K562 (cell line): ENCODE data around the gene CLCN4. TPM values are rescaled to one million over a fixed set of nuclear protein-coding genes. Genes with fewer than 3 reads are reported as not detected.

Source experiments
- ARID2 ChIP-seq: fragments of 450-650 bp; IDR thresholded peaks from 2 replicates; pipeline ENCODE4 v1.6.1; 2017; ENCODE audit warnings: antibody characterized with exemption, mild to moderate bottlenecking
- BCL6 ChIP-seq: fragments of 250-450 bp; sonication (Bioruptor Pico); IDR thresholded peaks from 2 replicates; pipeline ENCODE4 v1.4.0; 2020
- KLF1 ChIP-seq: fragments of 450-650 bp; IDR thresholded peaks from 2 replicates; pipeline ENCODE4 v1.6.1; 2016; ENCODE audit warnings: missing genetic modification characterization, missing compliant biosample characterization
- NCOA2 ChIP-seq, 2 experiments: fragments of 450-650 bp; IDR thresholded peaks; 2 replicates each; pipeline ENCODE4 v1.6.1; 2018; ENCODE audit warnings: mild to moderate bottlenecking in 2 of 2, moderate library complexity in 1 of 2; ENCODE audit not compliant: partially characterized antibody in 2 of 2
- NR2C1 ChIP-seq, 2 experiments: fragments of 450-650 bp; IDR thresholded peaks; 2 replicates each; pipeline ENCODE4 v1.6.1; 2017; ENCODE audit warnings: mild to moderate bottlenecking in 2 of 2, antibody characterized with exemption in 1 of 2, inconsistent platforms in 1 of 2, missing compliant biosample characterization in 1 of 2, missing genetic modification characterization in 1 of 2
- NRF1 ChIP-seq, 2 experiments: fragments of 450-650 bp; IDR thresholded peaks in 1 of 2; conservative IDR thresholded peaks in 1 of 2; 2 replicates each; pipeline ENCODE4 v1.6.1; 2014; ENCODE audit warnings: mild to moderate bottlenecking in 2 of 2
- RNF2 ChIP-seq: sonication (generic); IDR thresholded peaks from 2 replicates; pipeline ENCODE4 v1.6.1; 2016
- THRA ChIP-seq: fragments of 450-650 bp; IDR thresholded peaks from 2 replicates; pipeline ENCODE4 v1.6.1; 2017; ENCODE audit warnings: mild to moderate bottlenecking, moderate library complexity
- TSC22D4 ChIP-seq: fragments of 450-650 bp; IDR thresholded peaks from 2 replicates; pipeline ENCODE4 v1.6.1; 2016; ENCODE audit warnings: missing genetic modification characterization, missing biosample characterization, control low read depth
- YY1 ChIP-seq, 3 experiments: IDR thresholded peaks; 2 replicates each; pipeline ENCODE4 v1.6.1; 2011; ENCODE audit warnings: low read length in 2 of 3, mild to moderate bottlenecking in 2 of 3, moderate library complexity in 2 of 3, borderline replicate concordance in 1 of 3, control low read depth in 1 of 3, low read depth in 1 of 3; ENCODE audit not compliant: insufficient read depth in 3 of 3, insufficient replicate concordance in 2 of 3, control insufficient read depth in 1 of 3, insufficient read length in 1 of 3; ENCODE audit errors: extremely low read depth in 1 of 3
- polyA plus RNA-seq, 8 experiments: library from polyadenylated mRNA; depleted of rRNA in 4 of 8; stranded (reverse) in 5 of 8; unstranded in 3 of 8; fragments of >200 nt; fragmentation: Nextera tagmentation in 2 of 8; fragmentation: Illumina TruSeq in 1 of 8; extraction: Ambion mirVana in 2 of 8; extraction: Trizol in 1 of 8; gene quantifications; 2 replicates each; pipeline versions ENCODE4 v1.2.1 to v1.2.3, GENCODE V29; 2011 to 2014; ENCODE audit warnings: inconsistent platforms in 1 of 8, missing spikeins in 1 of 8
- total RNA-seq, 7 experiments: library from RNA; depleted of rRNA in 6 of 7; stranded (reverse); fragments of >200 nt in 6 of 7; fragmentation: Illumina TruSeq in 2 of 7; extraction: Trizol in 2 of 7; gene quantifications; 2 replicates each; pipeline versions ENCODE4 v1.2.1 to v1.2.3, GENCODE V29; 2011 to 2021; ENCODE audit warnings: low replicate concordance in 1 of 7

CLCN4 gene
- total and polyA plus RNA-seq, 9 of the 15 experiments (the other 6 are each of a cell fraction or from before 2014, with no cell fraction given): 0.03 to 0.24 (median 0.10) TPM; not detected in 1

DNA sequence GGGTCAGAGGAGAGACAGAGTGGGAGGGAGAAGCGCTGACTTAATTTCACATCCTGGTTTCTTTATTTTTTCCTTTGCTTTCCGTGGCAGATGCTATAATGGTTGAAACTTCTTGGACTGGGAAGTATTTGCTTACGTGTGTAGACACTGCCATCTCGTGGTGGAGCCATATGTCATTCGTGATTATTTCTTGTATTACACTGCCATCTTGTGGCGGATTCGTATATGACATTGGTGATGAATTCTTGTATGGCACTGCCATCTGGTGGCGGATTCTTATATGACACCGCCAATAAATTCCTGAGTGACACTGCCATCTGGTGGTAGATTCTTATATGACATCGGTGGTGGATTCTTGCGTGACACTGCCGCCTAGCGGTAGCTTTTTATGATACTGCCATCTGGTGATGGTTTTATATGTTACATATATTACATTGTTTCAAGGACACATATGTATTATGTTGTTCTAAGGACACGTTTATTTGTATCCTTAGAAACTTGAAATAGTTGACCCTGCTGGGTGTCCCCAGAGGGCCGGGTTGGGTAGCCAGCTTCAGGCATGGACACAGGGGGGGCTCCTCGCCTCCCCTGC is 37.3 kb upstream of the CLCN4 start (continued):
- no peak for TF ChIP-seq THRA
- peak; percentile 58; the same call in 1 of the 2 replicates for TF ChIP-seq RNF2
- peak in 1 of 2 experiments; percentile 29 for TF ChIP-seq NCOA2 (IDR thresholded peaks at IDR 0.05; ENCODE audit: partially characterized antibody in 2 of 2)
- no peak for TF ChIP-seq KLF1 (tag)
- no peak for TF ChIP-seq TSC22D4 (tag)
- TF ChIP-seq BCL6: no peak
- TF ChIP-seq NRF1 (conservative IDR thresholded peaks at IDR 0.05 in 1 of 2, IDR thresholded peaks at IDR 0.05 in 1 of 2): no peak
- peak; percentile 100 for TF ChIP-seq ARID2
- peak; percentile 33; the same call in 1 of the 2 replicates for TF ChIP-seq NR2C1 (IDR thresholded peaks at IDR 0.05)
- no peak for TF ChIP-seq NR2C1 (tag; IDR thresholded peaks at IDR 0.05)
- TF ChIP-seq YY1 (IDR thresholded peaks at IDR 0.05; ENCODE audit: borderline replicate concordance in 1 of 3, control insufficient read depth in 1 of 3, extremely low read depth in 1 of 3, insufficient read depth in 3 of 3, insufficient read length in 1 of 3, insufficient replicate concordance in 2 of 3, low read depth in 1 of 3, low read length in 2 of 3): no peak
